Subcutaneous adipose tissue (tissue), 4 donors: ENCODE measurements around the gene CFHR4. TPM values are rescaled to one million over a fixed set of nuclear protein-coding genes. Genes with fewer than 3 reads are reported as not detected.

Experiments used
- CTCF ChIP-seq: fragments of 450-650 bp; IDR thresholded peaks from one replicate; pipeline ENCODE4 v1.5.1; 2016; ENCODE audit warnings: low read depth, mild to moderate bottlenecking, control low read depth, antibody characterized with exemption, moderate library complexity
- total RNA-seq, 4 donors: library from RNA; depleted of rRNA; stranded (reverse); fragments of >200 nt; gene quantifications; one replicate each; pipeline ENCODE4 v1.1.0, GENCODE V29; 2016

CFHR4 gene
- not detected for total RNA-seq

GRCh38 chr1:196887515-196888239, at the start of gene CFHR4:
Gene CFHR4 (plus strand): TSS chr1:196888052. CDS start chr1:196888151, 99 bp downstream.
- TF ChIP-seq CTCF, result no peak

DNA sequence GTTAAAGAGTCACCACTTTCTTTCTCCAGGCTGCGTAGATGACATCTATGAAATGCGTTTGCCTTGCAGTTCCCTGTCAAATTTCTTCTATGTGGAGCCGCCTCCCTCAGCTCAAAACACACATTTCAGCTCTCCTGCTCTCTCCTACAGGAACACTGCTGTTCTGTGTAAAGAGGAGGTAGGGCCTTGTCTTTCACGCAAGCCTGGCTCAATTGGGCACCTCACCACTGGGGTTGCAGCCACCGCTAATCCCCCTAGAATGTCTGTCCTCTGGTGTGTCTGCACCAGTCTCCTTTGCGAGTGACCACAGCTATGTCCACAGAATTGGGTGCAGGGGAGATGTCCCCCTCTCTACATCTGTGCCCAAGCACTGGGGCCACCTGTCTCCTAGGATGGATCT, 31.8 kb upstream of the CFHR4 start:
- TF ChIP-seq CTCF, result no peak

DNA sequence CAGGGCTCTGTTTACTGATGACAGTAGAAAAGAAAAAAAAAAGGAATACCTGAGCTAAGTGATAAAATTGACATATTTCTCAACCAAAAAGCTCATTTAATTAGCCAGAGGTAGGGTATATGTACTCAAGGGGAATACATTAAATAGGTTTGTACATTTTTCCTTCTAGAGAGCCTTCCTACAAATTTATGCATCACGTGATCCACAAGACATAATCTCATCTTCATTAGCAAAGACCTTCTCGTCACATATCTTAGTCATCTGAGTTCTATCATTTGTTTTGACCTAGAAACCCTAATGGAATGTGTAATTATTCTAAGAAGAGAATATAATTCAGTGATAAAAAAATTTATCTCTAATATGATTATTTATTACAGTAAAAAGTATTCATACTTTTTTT, 30.7 kb upstream of the CFHR4 start:
- no peak for TF ChIP-seq CTCF

GRCh38 chr1:196858811-196859210, 29.0 kb upstream of the CFHR4 start:
- no peak for TF ChIP-seq CTCF

GRCh38 chr1:196860323-196860884, 27.4 kb upstream of the CFHR4 start:
- TF ChIP-seq CTCF, result no peak

GRCh38 chr1:196861429-196861828, 26.4 kb upstream of the CFHR4 start:
- TF ChIP-seq CTCF, result no peak

DNA sequence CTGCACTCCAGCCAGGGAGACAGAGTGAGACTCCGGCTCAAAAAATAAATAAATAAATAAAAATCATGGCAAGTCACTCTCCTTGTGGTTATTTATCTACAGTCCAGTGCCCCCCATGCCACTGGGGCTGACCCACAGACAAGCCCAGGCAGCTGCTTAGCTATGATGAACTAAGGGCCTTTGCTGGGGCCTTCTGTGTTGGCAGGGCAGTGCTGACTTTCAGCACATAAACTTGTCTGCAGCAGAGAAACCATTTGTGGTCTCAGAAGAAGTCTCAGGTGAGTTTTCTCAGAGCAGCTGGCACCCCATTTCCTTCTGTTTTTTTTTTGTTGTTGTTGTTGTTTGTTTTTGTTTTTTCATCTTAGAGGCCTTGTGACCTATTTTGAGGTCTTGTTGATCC, 20.9 kb upstream of the CFHR4 start:
- no peak for TF ChIP-seq CTCF
